ENCODE results near the gene MTMR12.
"Not testable (repeated sequence)": the region's sequence is repeated elsewhere in the genome, so short reads cannot be mapped to it uniquely, and the experiment has no call there.

Gene MTMR12

GRCh38 chr5:32317041-32317440 lies 4.3 kb upstream of the MTMR12 start:
- TF ChIP-seq CTCF (IDR thresholded peaks at IDR 0.05; ENCODE audit: insufficient read depth, missing control alignments) = no peak
- no peak for FAIRE-seq

GRCh38 chr5:32315221-32316014 lies 2.7 kb upstream of the MTMR12 start:
- no peak for DNase-seq (ENCODE audit: insufficient read length, low spot score)

More at GRCh38 chr5:32317041-32317440, 4.3 kb upstream of the MTMR12 start:
- no peak for DNase-seq (ENCODE audit: insufficient read length, low spot score)

GRCh38 chr5:32314658-32315057 lies 1.9 kb upstream of the MTMR12 start:
- no peak for TF ChIP-seq CTCF (IDR thresholded peaks at IDR 0.05; ENCODE audit: insufficient read depth, missing control alignments)
- DNase-seq (ENCODE audit: insufficient read length, low spot score) (no peak), FAIRE-seq (no peak)

More at GRCh38 chr5:32315221-32316014, 2.7 kb upstream of the MTMR12 start:
- no peak for TF ChIP-seq CTCF (IDR thresholded peaks at IDR 0.05; ENCODE audit: insufficient read depth, missing control alignments)
- no peak for FAIRE-seq

GRCh38 chr5:32314152-32314488 lies 1.4 kb upstream of the MTMR12 start:
- FAIRE-seq; DNase-seq (ENCODE audit: insufficient read length, low spot score): not testable (repeated sequence)

GRCh38 chr5:32312197-32312594 lies 543 bp downstream of the MTMR12 start:
- FAIRE-seq = no peak
- no peak for DNase-seq (ENCODE audit: insufficient read length, low spot score)
- no peak for TF ChIP-seq CTCF (IDR thresholded peaks at IDR 0.05; ENCODE audit: insufficient read depth, missing control alignments)

- FAIRE-seq = no peak
- no peak for TF ChIP-seq CTCF (IDR thresholded peaks at IDR 0.05; ENCODE audit: insufficient read depth, missing control alignments)
- no peak for DNase-seq (ENCODE audit: insufficient read length, low spot score)
Measured at GRCh38 chr5:32311404-32312196, 1.1 kb downstream of the MTMR12 start.

GRCh38 chr5:32309761-32310160 lies 3.0 kb downstream of the MTMR12 start:
- FAIRE-seq = no peak

More at GRCh38 chr5:32309761-32310160, 3.0 kb downstream of the MTMR12 start:
- no peak for DNase-seq (ENCODE audit: insufficient read length, low spot score)
- TF ChIP-seq CTCF (IDR thresholded peaks at IDR 0.05; ENCODE audit: insufficient read depth, missing control alignments) = no peak

Measured in D721Med (cell line).